ENCODE measurements around the gene AP2A2. TPM values are rescaled to one million over a fixed set of nuclear protein-coding genes. Genes with fewer than 3 reads are reported as not detected.

AP2A2 gene
- total and polyA plus RNA-seq, 2 donors, result 26.5 to 51.4 TPM

GRCh38 chr11:1060852-1061616 is 135.4 kb downstream of the AP2A2 start:
- DNase-seq (ENCODE audit: extremely low spot score), result no peak
- no peaks in the 10 kb centered on the region for H3K36me3 ChIP-seq (ENCODE audit: insufficient read depth)
- WGBS, result 63% methylated on average over 18 of the region's 18 CpGs

More at GRCh38 chr11:1060852-1061616, 135.4 kb downstream of the AP2A2 start:
- no peak overlapping the region for H3K27ac ChIP-seq (ENCODE audit: low read depth)
- H3K4me1 ChIP-seq (ENCODE audit: insufficient read depth), result no peaks in the 10 kb centered on the region
- H3K4me3 ChIP-seq (ENCODE audit: low read depth, low read length), result no peak overlapping the region

Small RNA genes within 50 kb of the gene (small RNA-seq; reads per million reads assigned to genes)
- not detected for gene RNU6-1025P

Other genes with a start within 250 kb of the AP2A2 start
- gene DEAF1, start 230.6 kb upstream of the AP2A2 start, total RNA-seq, result 14.9 TPM
- gene DEAF1, start 230.6 kb upstream of the AP2A2 start, polyA plus RNA-seq, result 29.7 TPM
- gene TMEM80, start 230.1 kb upstream of the AP2A2 start, total RNA-seq, result 10.8 TPM
- gene TMEM80, start 230.1 kb upstream of the AP2A2 start, polyA plus RNA-seq, result 36.8 TPM
- gene EPS8L2, start 219.6 kb upstream of the AP2A2 start, total RNA-seq, result 12.4 TPM
- gene EPS8L2, start 219.6 kb upstream of the AP2A2 start, polyA plus RNA-seq, result 23.2 TPM
- 62.9 TPM for gene TALDO1, start 178.4 kb upstream of the AP2A2 start, total RNA-seq
- 201 TPM for gene TALDO1, start 178.4 kb upstream of the AP2A2 start, polyA plus RNA-seq
- 26.4 TPM for gene GATD1, start 148.4 kb upstream of the AP2A2 start, total RNA-seq
- 43.3 TPM for gene GATD1, start 148.4 kb upstream of the AP2A2 start, polyA plus RNA-seq
- gene CEND1, start 135.8 kb upstream of the AP2A2 start, total RNA-seq, result not detected
- 1.4 TPM for gene CEND1, start 135.8 kb upstream of the AP2A2 start, polyA plus RNA-seq
- 7.5 TPM for gene SLC25A22, start 127.6 kb upstream of the AP2A2 start, total RNA-seq
- gene SLC25A22, start 127.6 kb upstream of the AP2A2 start, polyA plus RNA-seq, result 17.1 TPM
- gene PIDD1, start 120.6 kb upstream of the AP2A2 start, total RNA-seq, result 7.2 TPM
- 12.4 TPM for gene PIDD1, start 120.6 kb upstream of the AP2A2 start, polyA plus RNA-seq
- 189 TPM for gene RPLP2, start 115.9 kb upstream of the AP2A2 start, total RNA-seq
- 1,859 TPM for gene RPLP2, start 115.9 kb upstream of the AP2A2 start, polyA plus RNA-seq
- gene PNPLA2, start 107.0 kb upstream of the AP2A2 start, total RNA-seq, result 13.6 TPM
- 131 TPM for gene PNPLA2, start 107.0 kb upstream of the AP2A2 start, polyA plus RNA-seq
- gene CRACR2B, start 98.0 kb upstream of the AP2A2 start, total RNA-seq, result 5.9 TPM
- gene CRACR2B, start 98.0 kb upstream of the AP2A2 start, polyA plus RNA-seq, result 20.2 TPM
- gene CD151, start 92.9 kb upstream of the AP2A2 start, total RNA-seq, result 115 TPM
- gene CD151, start 92.9 kb upstream of the AP2A2 start, polyA plus RNA-seq, result 692 TPM
- gene POLR2L, start 83.3 kb upstream of the AP2A2 start, total RNA-seq, result 21.7 TPM
- gene POLR2L, start 83.3 kb upstream of the AP2A2 start, polyA plus RNA-seq, result 148 TPM
- 39.4 TPM for gene TSPAN4, start 83.0 kb upstream of the AP2A2 start, total RNA-seq
- 144 TPM for gene TSPAN4, start 83.0 kb upstream of the AP2A2 start, polyA plus RNA-seq
- 23.4 TPM for gene CHID1, start 15.1 kb upstream of the AP2A2 start, total RNA-seq
- 62.3 TPM for gene CHID1, start 15.1 kb upstream of the AP2A2 start, polyA plus RNA-seq
- gene MUC6, start 110.8 kb downstream of the AP2A2 start, total RNA-seq, result not detected
- not detected for gene MUC6, start 110.8 kb downstream of the AP2A2 start, polyA plus RNA-seq
- not detected for gene MUC2, start 149.0 kb downstream of the AP2A2 start, total RNA-seq
- gene MUC2, start 149.0 kb downstream of the AP2A2 start, polyA plus RNA-seq, result 0.01 TPM
- not detected for gene MUC5AC, start 232.1 kb downstream of the AP2A2 start, total RNA-seq
- not detected for gene MUC5AC, start 232.1 kb downstream of the AP2A2 start, polyA plus RNA-seq

All from urinary bladder (tissue), 4 donors.